HG03196 (cell line): Measurements from ENCODE around the gene LSM5.

Source experiments
- ATAC-seq: cut with Tn5 transposase; IDR thresholded peaks from one replicate; pipeline ENCODE4 v1.9.1; 2021; ENCODE audit not compliant: unreplicated experiment

LSM5 gene

GRCh38 chr7:32490127-32490796 is at the start of gene LSM5:
Gene LSM5 (minus strand): TSS chr7:32490380. CDS start chr7:32490365, 15 bp downstream.
- ATAC-seq, result peak; percentile 90

GRCh38 chr7:32539366-32539765 is 49.2 kb upstream of the LSM5 start:
- no peak for ATAC-seq

- no peak for ATAC-seq
Observed at GRCh38 chr7:32537760-32538159, 47.6 kb upstream of the LSM5 start.

GRCh38 chr7:32536585-32536984 is 46.4 kb upstream of the LSM5 start:
- ATAC-seq, result no peak

GRCh38 chr7:32536016-32536415 is 45.8 kb upstream of the LSM5 start:
- ATAC-seq, result no peak

GRCh38 chr7:32535162-32535702 is 45.1 kb upstream of the LSM5 start:
- no peak for ATAC-seq

- ATAC-seq, result no peak
Observed at GRCh38 chr7:32533276-32534029, 43.3 kb upstream of the LSM5 start.

GRCh38 chr7:32532716-32533115 is 42.5 kb upstream of the LSM5 start:
- ATAC-seq, result no peak

GRCh38 chr7:32532086-32532485 is 41.9 kb upstream of the LSM5 start:
- no peak for ATAC-seq

GRCh38 chr7:32531402-32531801 is 41.2 kb upstream of the LSM5 start:
- no peak for ATAC-seq

GRCh38 chr7:32525839-32526238 is 35.7 kb upstream of the LSM5 start:
- ATAC-seq, result no peak

- no peak for ATAC-seq
Observed at GRCh38 chr7:32524631-32525030, 34.5 kb upstream of the LSM5 start.

- no peak for ATAC-seq
Observed at GRCh38 chr7:32522746-32523530, 32.8 kb upstream of the LSM5 start.

- ATAC-seq, result no peak
Observed at GRCh38 chr7:32519763-32520162, 29.6 kb upstream of the LSM5 start.

- no peak for ATAC-seq
Observed at GRCh38 chr7:32518534-32519140, 28.5 kb upstream of the LSM5 start.

GRCh38 chr7:32516551-32517100 is 26.4 kb upstream of the LSM5 start:
- no peak for ATAC-seq

- ATAC-seq, result peak; percentile 82
Observed at GRCh38 chr7:32515890-32516550, 25.8 kb upstream of the LSM5 start.

- no peak for ATAC-seq
Observed at GRCh38 chr7:32513210-32513609, 23.0 kb upstream of the LSM5 start.

GRCh38 chr7:32511791-32512190 is 21.6 kb upstream of the LSM5 start:
- ATAC-seq, result no peak

GRCh38 chr7:32507414-32507813 is 17.2 kb upstream of the LSM5 start:
- no peak for ATAC-seq
